SK-N-SH treated with all-trans-retinoic acid at 6 μM for 48 hours (cell line): ENCODE measurements around the gene BFSP2.

Experiments used
- ATAC-seq: fragments of 200-7000 bp; cut with Tn5 transposase; 3 replicates; pipeline ENCODE4 v1.9.1; 2020; ENCODE audit warnings: mild to moderate bottlenecking, moderate library complexity
- ARNTL ChIP-seq: fragments of 450-650 bp; formaldehyde crosslinking; IDR thresholded peaks from 2 replicates; pipeline ENCODE4 v1.5.0; 2020; ENCODE audit warnings: low read depth, mild to moderate bottlenecking, moderate library complexity, borderline replicate concordance
- CSDC2 ChIP-seq: fragments of 250-450 bp; sonication (Bioruptor Pico); IDR thresholded peaks from 2 replicates; pipeline ENCODE4 v1.5.0; 2020; ENCODE audit warnings: mild to moderate bottlenecking, moderate library complexity
- ESRRG ChIP-seq: fragments of 250-450 bp; sonication (Bioruptor Pico); IDR thresholded peaks from 2 replicates; pipeline ENCODE4 v1.6.1; 2021; ENCODE audit warnings: mild to moderate bottlenecking
- ISL1 ChIP-seq: fragments of 250-450 bp; sonication (Bioruptor Pico); IDR thresholded peaks from 2 replicates; pipeline ENCODE4 v2.1.2; 2022; ENCODE audit warnings: mild to moderate bottlenecking, moderate library complexity
- OSR1 ChIP-seq: fragments of 250-450 bp; sonication (Bioruptor Pico); IDR thresholded peaks from 2 replicates; pipeline ENCODE4 v1.8.0; 2022; ENCODE audit warnings: moderate library complexity, mild to moderate bottlenecking, inconsistent platforms
- PPARA ChIP-seq: fragments of 250-450 bp; sonication (Bioruptor Pico); IDR thresholded peaks from 2 replicates; pipeline ENCODE4 v1.5.0; 2020; ENCODE audit warnings: mild to moderate bottlenecking, borderline replicate concordance
- RARB ChIP-seq: fragments of 250-450 bp; sonication (Bioruptor Pico); IDR thresholded peaks from 2 replicates; pipeline ENCODE4 v1.8.0; 2021; ENCODE audit warnings: mild to moderate bottlenecking, moderate library complexity
- TCF4 ChIP-seq: fragments of 250-450 bp; sonication (Bioruptor Pico); IDR thresholded peaks from 2 replicates; pipeline ENCODE4 v1.8.0; 2021; ENCODE audit warnings: mild to moderate bottlenecking, moderate library complexity, borderline replicate concordance
- TOX ChIP-seq: fragments of 250-450 bp; sonication (Bioruptor Pico); IDR thresholded peaks from 2 replicates; pipeline ENCODE4 v1.8.0; 2021; ENCODE audit warnings: mild to moderate bottlenecking, moderate library complexity, borderline replicate concordance
- ZC3H10 ChIP-seq: fragments of 250-450 bp; sonication (Bioruptor Pico); IDR thresholded peaks from 2 replicates; pipeline ENCODE4 v1.5.1; 2021; ENCODE audit warnings: mild to moderate bottlenecking, moderate library complexity
- ZFP3 ChIP-seq: fragments of 250-450 bp; sonication (Bioruptor Pico); IDR thresholded peaks from 2 replicates; pipeline ENCODE4 v1.5.0; 2020; ENCODE audit warnings: mild to moderate bottlenecking, moderate library complexity
- ZNF70 ChIP-seq: fragments of 450-650 bp; formaldehyde crosslinking; IDR thresholded peaks from 2 replicates; pipeline ENCODE4 v1.5.0; 2020; ENCODE audit warnings: mild to moderate bottlenecking, moderate library complexity
- ZNF8 ChIP-seq: fragments of 450-650 bp; formaldehyde crosslinking; IDR thresholded peaks from 2 replicates; pipeline ENCODE4 v1.5.0; 2020; ENCODE audit warnings: mild to moderate bottlenecking, moderate library complexity
- TF ChIP-seq, protein P1 (sequence below): fragments of 250-450 bp; sonication (Bioruptor Pico); IDR thresholded peaks from 2 replicates; pipeline ENCODE4 v1.8.0; 2020; ENCODE audit warnings: mild to moderate bottlenecking, moderate library complexity, borderline replicate concordance
- TF ChIP-seq, protein P2 (sequence below): fragments of 250-450 bp; sonication (Bioruptor Pico); IDR thresholded peaks from 2 replicates; pipeline ENCODE4 v1.8.0; 2021; ENCODE audit warnings: low read depth, mild to moderate bottlenecking, moderate library complexity, borderline replicate concordance
- TF ChIP-seq, protein P3 (sequence below): fragments of 250-450 bp; sonication (Bioruptor Pico); IDR thresholded peaks from 2 replicates; pipeline ENCODE4 v1.5.1; 2021; ENCODE audit warnings: mild to moderate bottlenecking, moderate library complexity
- TF ChIP-seq, protein P4 (sequence below): fragments of 250-450 bp; sonication (Bioruptor Pico); IDR thresholded peaks from 2 replicates; pipeline ENCODE4 v1.5.0; 2020; ENCODE audit warnings: mild to moderate bottlenecking, moderate library complexity

BFSP2 gene

DNA sequence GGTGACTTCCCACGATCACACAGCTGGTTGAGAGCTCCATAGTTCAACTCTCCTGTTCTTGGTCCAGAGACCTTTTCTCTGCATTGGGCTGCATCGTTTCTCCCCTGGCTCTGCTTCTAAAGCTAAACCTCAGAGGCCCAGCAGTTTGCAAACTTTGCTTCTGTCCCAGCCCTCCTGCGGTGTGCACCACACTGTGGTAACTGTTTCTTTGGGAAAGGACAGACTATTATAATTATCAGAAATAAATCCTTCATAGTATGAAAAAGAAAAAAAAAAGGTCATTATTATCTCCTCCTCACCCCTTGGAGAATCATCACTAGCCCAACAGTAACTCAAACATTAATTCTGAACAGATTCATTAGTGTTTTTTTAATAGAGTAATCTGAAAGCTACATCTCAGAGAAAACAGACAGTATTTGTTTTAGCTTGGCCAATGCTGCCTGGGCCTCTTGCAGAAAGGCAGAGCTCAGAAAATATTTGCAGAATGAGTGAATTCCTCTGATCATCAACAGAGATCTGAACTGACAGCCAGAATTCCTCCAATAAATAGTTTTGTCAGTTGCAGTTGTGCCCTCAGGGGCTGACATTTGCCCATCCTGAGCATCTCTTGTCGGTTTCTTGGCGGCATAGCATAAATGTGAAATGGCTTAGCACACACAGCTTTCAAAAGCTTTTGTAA lies 52.9 kb downstream of the BFSP2 start:
- ATAC-seq = peak; percentile 85
- peak; percentile 48; the same call in 1 of the 2 replicates for TF ChIP-seq TCF4 (CRISPR knock-in tag)
- TF ChIP-seq ISL1 (CRISPR knock-in tag) = peak; percentile 80
- no peak for TF ChIP-seq TOX (CRISPR knock-in tag)

DNA sequence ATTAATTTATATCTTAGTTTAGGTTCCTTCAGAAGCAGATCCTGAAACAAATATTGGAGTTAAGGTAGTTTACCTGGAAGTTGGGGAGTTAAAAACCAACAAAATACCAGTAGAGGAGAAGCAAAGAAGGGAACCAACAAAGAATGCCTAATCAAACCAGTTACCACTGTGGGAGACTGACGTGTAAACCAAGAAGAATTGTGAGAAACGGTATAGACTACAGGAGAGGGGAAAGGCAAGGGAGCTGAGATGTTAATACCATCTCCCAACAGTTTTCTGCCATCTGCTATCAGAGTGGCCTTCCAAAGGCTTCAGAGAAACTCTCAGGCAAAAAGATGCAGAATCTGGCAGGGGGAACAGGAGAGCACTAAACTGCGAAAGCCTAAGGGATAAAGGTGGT lies 53.5 kb downstream of the BFSP2 start:
- peak; percentile 34; the same call in 2 of the 3 replicates for ATAC-seq
- TF ChIP-seq PPARA (CRISPR knock-in tag) = no peak
- TF ChIP-seq ZNF8 (CRISPR knock-in tag) = no peak
- TF ChIP-seq TCF4 (CRISPR knock-in tag) = no peak
- TF ChIP-seq ARNTL (CRISPR knock-in tag) = no peak

DNA sequence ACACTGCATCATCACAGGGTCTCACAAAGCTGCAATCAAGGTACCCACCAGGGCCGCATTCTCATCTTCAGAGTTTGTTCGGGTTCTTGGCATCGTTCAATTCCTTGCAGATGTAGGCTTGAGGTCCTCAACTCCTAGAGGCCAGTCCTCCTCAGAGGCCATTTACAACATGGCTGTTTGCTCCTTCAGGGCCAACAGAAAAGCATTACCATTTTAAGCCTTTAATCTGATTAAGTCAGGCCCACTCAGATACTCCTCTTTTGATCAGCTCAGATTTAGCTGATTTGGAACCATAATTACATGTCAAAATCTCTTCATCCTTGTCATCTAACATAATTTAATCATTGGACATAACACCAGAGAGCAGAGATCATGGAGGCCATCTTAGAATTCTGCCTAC lies 55.4 kb downstream of the BFSP2 start:
- ATAC-seq = no peak
- TF ChIP-seq PPARA (CRISPR knock-in tag) = no peak
- no peak for TF ChIP-seq RARB (CRISPR knock-in tag)
- no peak for TF ChIP-seq ZFP3 (CRISPR knock-in tag)
- TF ChIP-seq, protein P1, sequence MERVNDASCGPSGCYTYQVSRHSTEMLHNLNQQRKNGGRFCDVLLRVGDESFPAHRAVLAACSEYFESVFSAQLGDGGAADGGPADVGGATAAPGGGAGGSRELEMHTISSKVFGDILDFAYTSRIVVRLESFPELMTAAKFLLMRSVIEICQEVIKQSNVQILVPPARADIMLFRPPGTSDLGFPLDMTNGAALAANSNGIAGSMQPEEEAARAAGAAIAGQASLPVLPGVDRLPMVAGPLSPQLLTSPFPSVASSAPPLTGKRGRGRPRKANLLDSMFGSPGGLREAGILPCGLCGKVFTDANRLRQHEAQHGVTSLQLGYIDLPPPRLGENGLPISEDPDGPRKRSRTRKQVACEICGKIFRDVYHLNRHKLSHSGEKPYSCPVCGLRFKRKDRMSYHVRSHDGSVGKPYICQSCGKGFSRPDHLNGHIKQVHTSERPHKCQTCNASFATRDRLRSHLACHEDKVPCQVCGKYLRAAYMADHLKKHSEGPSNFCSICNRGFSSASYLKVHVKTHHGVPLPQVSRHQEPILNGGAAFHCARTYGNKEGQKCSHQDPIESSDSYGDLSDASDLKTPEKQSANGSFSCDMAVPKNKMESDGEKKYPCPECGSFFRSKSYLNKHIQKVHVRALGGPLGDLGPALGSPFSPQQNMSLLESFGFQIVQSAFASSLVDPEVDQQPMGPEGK (CRISPR knock-in tag) = no peak
- TF ChIP-seq ESRRG (CRISPR knock-in tag) = no peak
- no peak for TF ChIP-seq TOX (CRISPR knock-in tag)
- TF ChIP-seq, protein P2, sequence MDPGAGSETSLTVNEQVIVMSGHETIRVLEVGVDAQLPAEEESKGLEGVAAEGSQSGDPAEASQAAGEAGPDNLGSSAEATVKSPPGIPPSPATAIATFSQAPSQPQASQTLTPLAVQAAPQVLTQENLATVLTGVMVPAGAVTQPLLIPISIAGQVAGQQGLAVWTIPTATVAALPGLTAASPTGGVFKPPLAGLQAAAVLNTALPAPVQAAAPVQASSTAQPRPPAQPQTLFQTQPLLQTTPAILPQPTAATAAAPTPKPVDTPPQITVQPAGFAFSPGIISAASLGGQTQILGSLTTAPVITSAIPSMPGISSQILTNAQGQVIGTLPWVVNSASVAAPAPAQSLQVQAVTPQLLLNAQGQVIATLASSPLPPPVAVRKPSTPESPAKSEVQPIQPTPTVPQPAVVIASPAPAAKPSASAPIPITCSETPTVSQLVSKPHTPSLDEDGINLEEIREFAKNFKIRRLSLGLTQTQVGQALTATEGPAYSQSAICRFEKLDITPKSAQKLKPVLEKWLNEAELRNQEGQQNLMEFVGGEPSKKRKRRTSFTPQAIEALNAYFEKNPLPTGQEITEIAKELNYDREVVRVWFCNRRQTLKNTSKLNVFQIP (CRISPR knock-in tag) = no peak
- TF ChIP-seq, protein P3, sequence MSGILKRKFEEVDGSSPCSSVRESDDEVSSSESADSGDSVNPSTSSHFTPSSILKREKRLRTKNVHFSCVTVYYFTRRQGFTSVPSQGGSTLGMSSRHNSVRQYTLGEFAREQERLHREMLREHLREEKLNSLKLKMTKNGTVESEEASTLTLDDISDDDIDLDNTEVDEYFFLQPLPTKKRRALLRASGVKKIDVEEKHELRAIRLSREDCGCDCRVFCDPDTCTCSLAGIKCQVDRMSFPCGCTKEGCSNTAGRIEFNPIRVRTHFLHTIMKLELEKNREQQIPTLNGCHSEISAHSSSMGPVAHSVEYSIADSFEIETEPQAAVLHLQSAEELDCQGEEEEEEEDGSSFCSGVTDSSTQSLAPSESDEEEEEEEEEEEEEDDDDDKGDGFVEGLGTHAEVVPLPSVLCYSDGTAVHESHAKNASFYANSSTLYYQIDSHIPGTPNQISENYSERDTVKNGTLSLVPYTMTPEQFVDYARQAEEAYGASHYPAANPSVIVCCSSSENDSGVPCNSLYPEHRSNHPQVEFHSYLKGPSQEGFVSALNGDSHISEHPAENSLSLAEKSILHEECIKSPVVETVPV (CRISPR knock-in tag) = no peak
- TF ChIP-seq, protein P4, sequence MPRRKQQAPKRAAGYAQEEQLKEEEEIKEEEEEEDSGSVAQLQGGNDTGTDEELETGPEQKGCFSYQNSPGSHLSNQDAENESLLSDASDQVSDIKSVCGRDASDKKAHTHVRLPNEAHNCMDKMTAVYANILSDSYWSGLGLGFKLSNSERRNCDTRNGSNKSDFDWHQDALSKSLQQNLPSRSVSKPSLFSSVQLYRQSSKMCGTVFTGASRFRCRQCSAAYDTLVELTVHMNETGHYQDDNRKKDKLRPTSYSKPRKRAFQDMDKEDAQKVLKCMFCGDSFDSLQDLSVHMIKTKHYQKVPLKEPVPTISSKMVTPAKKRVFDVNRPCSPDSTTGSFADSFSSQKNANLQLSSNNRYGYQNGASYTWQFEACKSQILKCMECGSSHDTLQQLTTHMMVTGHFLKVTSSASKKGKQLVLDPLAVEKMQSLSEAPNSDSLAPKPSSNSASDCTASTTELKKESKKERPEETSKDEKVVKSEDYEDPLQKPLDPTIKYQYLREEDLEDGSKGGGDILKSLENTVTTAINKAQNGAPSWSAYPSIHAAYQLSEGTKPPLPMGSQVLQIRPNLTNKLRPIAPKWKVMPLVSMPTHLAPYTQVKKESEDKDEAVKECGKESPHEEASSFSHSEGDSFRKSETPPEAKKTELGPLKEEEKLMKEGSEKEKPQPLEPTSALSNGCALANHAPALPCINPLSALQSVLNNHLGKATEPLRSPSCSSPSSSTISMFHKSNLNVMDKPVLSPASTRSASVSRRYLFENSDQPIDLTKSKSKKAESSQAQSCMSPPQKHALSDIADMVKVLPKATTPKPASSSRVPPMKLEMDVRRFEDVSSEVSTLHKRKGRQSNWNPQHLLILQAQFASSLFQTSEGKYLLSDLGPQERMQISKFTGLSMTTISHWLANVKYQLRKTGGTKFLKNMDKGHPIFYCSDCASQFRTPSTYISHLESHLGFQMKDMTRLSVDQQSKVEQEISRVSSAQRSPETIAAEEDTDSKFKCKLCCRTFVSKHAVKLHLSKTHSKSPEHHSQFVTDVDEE (CRISPR knock-in tag) = no peak
- TF ChIP-seq, all 23 proteins: peak for 0

DNA sequence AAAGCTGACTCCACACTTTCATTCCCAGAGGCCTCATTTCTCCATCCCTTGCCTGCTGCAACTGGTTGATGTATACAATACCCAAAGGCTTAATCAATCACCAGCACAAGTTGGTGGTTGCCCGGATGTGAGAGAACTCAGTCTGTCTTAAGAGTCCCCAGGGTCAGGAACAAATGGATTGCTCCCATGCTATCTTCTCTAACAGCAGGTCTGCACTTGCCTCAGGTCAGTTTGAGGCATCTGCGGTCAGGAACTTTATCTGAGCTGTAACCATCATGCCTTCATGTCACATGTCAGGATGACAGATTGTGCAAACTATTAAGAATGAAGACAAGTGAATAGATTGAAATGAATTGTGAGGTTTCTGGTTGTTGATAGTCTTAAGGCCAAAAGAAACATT lies 56.1 kb downstream of the BFSP2 start:
- TF ChIP-seq ZNF70 (CRISPR knock-in tag) (no peak), RARB (CRISPR knock-in tag) (no peak), CSDC2 (CRISPR knock-in tag) (no peak), OSR1 (CRISPR knock-in tag) (no peak), ZFP3 (CRISPR knock-in tag) (no peak), PPARA (CRISPR knock-in tag) (no peak), ARNTL (CRISPR knock-in tag) (no peak), ZC3H10 (CRISPR knock-in tag) (no peak)
- TF ChIP-seq, protein P1 (CRISPR knock-in tag) = no peak
- TF ChIP-seq, protein P2 (CRISPR knock-in tag) = no peak

More for the DNA sequence above, 56.1 kb downstream of the BFSP2 start:
- no peak for ATAC-seq
